Mesenchymal stem cell (in vitro differentiated cells and primary cell): ENCODE data around the gene CRB1.

ENCODE experiments used
- DNase-seq: peaks from one replicate; pipeline ENCODE4 v3.0.0-alpha.2; 2013
- H2AFZ ChIP-seq: one replicate; pipeline ENCODE4 v1.6.1; 2013; ENCODE audit warnings: low read depth, mild to moderate bottlenecking, control low read depth, inconsistent platforms, low read length, moderate library complexity
- H2AK5ac ChIP-seq: 2 replicates; pipeline ENCODE4 v1.6.1; 2013; ENCODE audit warnings: low read length, moderate library complexity, mild to moderate bottlenecking, inconsistent platforms; ENCODE audit not compliant: severe bottlenecking
- H2BK120ac ChIP-seq: one replicate; pipeline ENCODE4 v1.6.1; 2013; ENCODE audit warnings: low read depth, mild to moderate bottlenecking, inconsistent platforms, low read length, moderate library complexity
- H2BK12ac ChIP-seq, 2 experiments: one replicate each; pipeline ENCODE4 v1.6.1; 2013; ENCODE audit warnings: inconsistent platforms in 2 of 2, low read length in 2 of 2, mild to moderate bottlenecking in 2 of 2, moderate library complexity in 2 of 2, control low read depth in 1 of 2
- H2BK15ac ChIP-seq: one replicate; pipeline ENCODE4 v1.6.1; 2013; ENCODE audit warnings: mild to moderate bottlenecking, low read depth, inconsistent platforms; ENCODE audit not compliant: poor library complexity, severe bottlenecking
- H2BK5ac ChIP-seq: 2 replicates; pipeline ENCODE4 v1.6.1; 2013; ENCODE audit warnings: low read depth, mild to moderate bottlenecking, low read length, control low read depth, inconsistent platforms; ENCODE audit not compliant: poor library complexity, severe bottlenecking
- H3K14ac ChIP-seq, 2 experiments: one replicate each; pipeline ENCODE4 v1.6.1; 2013; ENCODE audit warnings: inconsistent platforms in 2 of 2, low read length in 2 of 2, control low read depth in 1 of 2, mild to moderate bottlenecking in 1 of 2, moderate library complexity in 1 of 2
- H3K18ac ChIP-seq, 2 experiments: one replicate each; pipeline ENCODE4 v1.6.1; 2013; ENCODE audit warnings: inconsistent platforms in 2 of 2, low read length in 2 of 2, control low read depth in 1 of 2, low read depth in 1 of 2, mild to moderate bottlenecking in 1 of 2
- H3K23ac ChIP-seq, 2 experiments: one replicate each; pipeline ENCODE4 v1.6.1; 2013; ENCODE audit warnings: inconsistent platforms in 2 of 2, low read length in 2 of 2, mild to moderate bottlenecking in 2 of 2, moderate library complexity in 2 of 2, control low read depth in 1 of 2
- H3K27ac ChIP-seq: 2 replicates; pipeline ENCODE4 v1.5.1; 2013; ENCODE audit warnings: mild to moderate bottlenecking, moderate library complexity, low read length, control low read depth, inconsistent platforms; ENCODE audit not compliant: poor library complexity, severe bottlenecking
- H3K27me3 ChIP-seq, 2 experiments: 2 replicates each; pipeline versions ENCODE4 v1.6.1 to v1.7.0; 2013; ENCODE audit warnings: low read length in 2 of 2, mild to moderate bottlenecking in 2 of 2, moderate library complexity in 2 of 2, control low read depth in 1 of 2, inconsistent platforms in 1 of 2; ENCODE audit not compliant: control insufficient read depth in 1 of 2, insufficient read depth in 1 of 2
- H3K36me3 ChIP-seq, 2 experiments: 2 replicates each; pipeline versions ENCODE4 v1.6.1 to v1.7.0; 2013; ENCODE audit warnings: low read length in 2 of 2, control low read depth in 1 of 2, inconsistent platforms in 1 of 2, low read depth in 1 of 2, mild to moderate bottlenecking in 1 of 2; ENCODE audit not compliant: insufficient read depth in 2 of 2, control insufficient read depth in 1 of 2
- H3K4ac ChIP-seq, 2 experiments: one replicate each; pipeline ENCODE4 v1.6.1; 2013; ENCODE audit warnings: inconsistent platforms in 2 of 2, low read length in 2 of 2, mild to moderate bottlenecking in 2 of 2, moderate library complexity in 2 of 2, control low read depth in 1 of 2, low read depth in 1 of 2
- H3K4me1 ChIP-seq: 2 replicates; pipeline ENCODE4 v1.6.1; 2013; ENCODE audit warnings: low read depth, low read length, control low read depth; ENCODE audit not compliant: control insufficient read depth, insufficient read depth
- H3K4me2 ChIP-seq: 2 replicates; pipeline ENCODE4 v1.6.1; 2013; ENCODE audit warnings: low read length, mild to moderate bottlenecking, inconsistent platforms; ENCODE audit not compliant: poor library complexity, severe bottlenecking
- H3K4me3 ChIP-seq, 2 experiments: 2 replicates each; pipeline versions ENCODE4 v1.5.1 to v1.7.0; 2013; ENCODE audit warnings: low read length in 2 of 2, mild to moderate bottlenecking in 2 of 2, control low read depth in 1 of 2, low read depth in 1 of 2; ENCODE audit not compliant: insufficient read depth in 1 of 2
- H3K79me1 ChIP-seq: replicated peaks from 2 replicates; pipeline ENCODE4 v1.6.1; 2013; ENCODE audit warnings: mild to moderate bottlenecking, control low read depth, low read length, inconsistent platforms; ENCODE audit not compliant: poor library complexity, severe bottlenecking
- H3K9ac ChIP-seq: 2 replicates; pipeline ENCODE4 v1.7.0; 2013; ENCODE audit warnings: mild to moderate bottlenecking, low read length, moderate library complexity
- H3K9me3 ChIP-seq: 2 replicates; pipeline ENCODE4 v1.7.0; 2013; ENCODE audit warnings: mild to moderate bottlenecking, low read length; ENCODE audit not compliant: control insufficient read depth
- H4K8ac ChIP-seq: one replicate; pipeline ENCODE4 v1.6.1; 2013; ENCODE audit warnings: inconsistent platforms, mild to moderate bottlenecking, low read length, moderate library complexity
- H4K91ac ChIP-seq: one replicate; pipeline ENCODE4 v1.6.1; 2013; ENCODE audit warnings: mild to moderate bottlenecking, low read length, inconsistent platforms
- WGBS: methylation state at CpG from one replicate; pipeline ENCODE4 v1.1.7; 2013; ENCODE audit warnings: mixed read lengths; 5-methylcytosine and 5-hydroxymethylcytosine counted together

Gene CRB1

GRCh38 chr1:197472141-197472540, 204.1 kb downstream of the CRB1 start:
- H3K4me2 ChIP-seq = no peak overlapping the region
- WGBS = 82% methylated on average over 1 of the region's 3 CpGs
- H2BK5ac ChIP-seq = no peak overlapping the region
- no peak overlapping the region for H4K8ac ChIP-seq
- H3K4me1 ChIP-seq = no peaks in the 10 kb centered on the region
- no peak overlapping the region for H3K18ac ChIP-seq
- H2AK5ac ChIP-seq = no peak overlapping the region
- no peak overlapping the region for H3K4me3 ChIP-seq
- H2BK15ac ChIP-seq = no peak overlapping the region
- H4K91ac ChIP-seq = no peak overlapping the region
- DNase-seq = no peak
- H3K9me3 ChIP-seq = no peaks in the 10 kb centered on the region
- no peak overlapping the region for H3K14ac ChIP-seq
- H3K27me3 ChIP-seq = no peaks in the 10 kb centered on the region
- no peak overlapping the region for H2AFZ ChIP-seq
- no peak overlapping the region for H3K9ac ChIP-seq
- no peaks in the 10 kb centered on the region for H3K79me1 ChIP-seq
- H2BK120ac ChIP-seq = no peak overlapping the region
- H2BK12ac ChIP-seq = no peak overlapping the region
- H3K23ac ChIP-seq = no peak overlapping the region
- no peak overlapping the region for H3K27ac ChIP-seq
- no peaks in the 10 kb centered on the region for H3K36me3 ChIP-seq
- H3K4ac ChIP-seq = no peak overlapping the region

DNA sequence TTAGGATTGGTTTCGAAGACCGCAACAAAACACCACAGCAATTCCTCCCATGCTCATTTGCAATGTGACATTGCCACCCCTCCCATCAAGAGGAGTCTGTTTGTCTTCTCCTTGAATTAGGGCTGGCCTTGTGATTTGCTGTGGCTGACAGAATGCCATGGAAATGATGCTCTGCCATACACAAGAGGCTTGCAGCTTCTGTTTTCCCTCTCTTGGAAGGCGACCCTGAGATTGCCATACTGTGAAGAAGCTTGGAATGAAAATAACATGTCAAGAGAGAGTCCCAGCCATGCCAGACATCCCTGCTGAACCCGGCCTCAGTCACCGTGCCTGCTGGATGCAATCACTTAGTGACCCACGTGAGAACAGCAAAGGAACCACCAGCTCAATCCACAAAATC, 212.4 kb downstream of the CRB1 start:
- Histone ChIP-seq H3K36me3 (no peaks in the 10 kb centered on the region), H3K9ac (no peak overlapping the region), H2BK12ac (no peak overlapping the region), H3K4me1 (no peaks in the 10 kb centered on the region), H3K4me3 (no peak overlapping the region), H2BK5ac (no peak overlapping the region), H3K18ac (no peak overlapping the region), H2AK5ac (no peak overlapping the region), H3K4ac (no peak overlapping the region), H3K23ac (no peak overlapping the region), H3K9me3 (no peaks in the 10 kb centered on the region), H3K79me1 (no peaks in the 10 kb centered on the region), H3K14ac (no peak overlapping the region), H3K27ac (no peak overlapping the region), H4K8ac (no peak overlapping the region), H3K4me2 (no peak overlapping the region), H4K91ac (no peak overlapping the region), H2BK120ac (no peak overlapping the region), H2BK15ac (no peak overlapping the region), H3K27me3 (no peaks in the 10 kb centered on the region), H2AFZ (no peak overlapping the region)
- WGBS = 100% methylated on average over 1 of the region's 6 CpGs
- no peak for DNase-seq

GRCh38 chr1:197481101-197481500, 213.0 kb downstream of the CRB1 start:
- H3K4me3 ChIP-seq = no peak overlapping the region
- H4K91ac ChIP-seq = no peak overlapping the region
- no peak overlapping the region for H2BK15ac ChIP-seq
- H2AFZ ChIP-seq = no peak overlapping the region
- no peaks in the 10 kb centered on the region for H3K79me1 ChIP-seq
- H3K4ac ChIP-seq = no peak overlapping the region
- H3K4me1 ChIP-seq = no peaks in the 10 kb centered on the region
- no peak overlapping the region for H2BK12ac ChIP-seq
- DNase-seq = peak; percentile 25
- H2AK5ac ChIP-seq = no peak overlapping the region
- no peaks in the 10 kb centered on the region for H3K27me3 ChIP-seq
- no peak overlapping the region for H3K27ac ChIP-seq
- no peak overlapping the region for H3K4me2 ChIP-seq
- no peak overlapping the region for H2BK120ac ChIP-seq
- H3K9ac ChIP-seq = no peak overlapping the region
- H3K23ac ChIP-seq = no peak overlapping the region
- no peak overlapping the region for H2BK5ac ChIP-seq
- H3K36me3 ChIP-seq = no peaks in the 10 kb centered on the region
- H3K18ac ChIP-seq = peak overlapping the region in 1 of 2 experiments; percentile 49
- H3K14ac ChIP-seq = peak overlapping the region in 1 of 2 experiments; percentile 22
- H4K8ac ChIP-seq = no peak overlapping the region
- H3K9me3 ChIP-seq = no peaks in the 10 kb centered on the region
- WGBS = 23% methylated on average over 3 of the region's 4 CpGs

- no peak overlapping the region for H2BK15ac ChIP-seq
- H2BK120ac ChIP-seq = no peak overlapping the region
- no peaks in the 10 kb centered on the region for H3K4me1 ChIP-seq
- peaks cover 4% of the 10 kb centered on the region for H3K9me3 ChIP-seq
- H3K27ac ChIP-seq = no peak overlapping the region
- no peak overlapping the region for H2BK5ac ChIP-seq
- H3K27me3 ChIP-seq = no peaks in the 10 kb centered on the region
- H3K4me2 ChIP-seq = no peak overlapping the region
- 81% methylated on average over 3 of the region's 3 CpGs for WGBS
- DNase-seq = no peak
- H3K23ac ChIP-seq = no peak overlapping the region
- H3K36me3 ChIP-seq = no peaks in the 10 kb centered on the region
- no peak overlapping the region for H3K18ac ChIP-seq
- no peak overlapping the region for H4K91ac ChIP-seq
- no peak overlapping the region for H3K4ac ChIP-seq
- no peak overlapping the region for H3K14ac ChIP-seq
- no peak overlapping the region for H3K9ac ChIP-seq
- H3K79me1 ChIP-seq = no peaks in the 10 kb centered on the region
- no peak overlapping the region for H3K4me3 ChIP-seq
- no peak overlapping the region for H2BK12ac ChIP-seq
- no peak overlapping the region for H2AK5ac ChIP-seq
- H4K8ac ChIP-seq = no peak overlapping the region
- no peak overlapping the region for H2AFZ ChIP-seq
Observed at GRCh38 chr1:197485790-197486189, 217.7 kb downstream of the CRB1 start.
